ENCODE data around the gene SMCR8.

The SMCR8 gene

GRCh38 chr17:18320301-18320700 is 5.2 kb downstream of the SMCR8 start:
- H2AFZ ChIP-seq (ENCODE audit: low read length), result no peak overlapping the region
- H3K4me2 ChIP-seq (ENCODE audit: low read depth, low read length), result no peak overlapping the region
- H3K79me2 ChIP-seq (ENCODE audit: low read length), result peaks cover 84% of the 10 kb centered on the region
- H3F3A ChIP-seq (ENCODE audit: insufficient read depth, low read length), result peaks cover 14% of the 10 kb centered on the region
- no peaks in the 10 kb centered on the region for H3K9me3 ChIP-seq (replicated peaks; ENCODE audit: insufficient read depth, low read length)
- no peaks in the 10 kb centered on the region for H3K9me2 ChIP-seq (replicated peaks; ENCODE audit: insufficient read depth, low read length)
- H3K9ac ChIP-seq (ENCODE audit: low read length), result no peak overlapping the region
- H3K27me3 ChIP-seq (replicated peaks; ENCODE audit: insufficient read depth, low read length), result no peaks in the 10 kb centered on the region
- no peak for DNase-seq
- H3K4me3 ChIP-seq (ENCODE audit: low read length), result no peak overlapping the region
- peaks cover 50% of the 10 kb centered on the region for H3K4me1 ChIP-seq (ENCODE audit: low read length)
- TF ChIP-seq CTCF (IDR thresholded peaks at IDR 0.05; ENCODE audit: low read length) (no peak), EZH2phosphoT487 (IDR thresholded peaks at IDR 0.05; ENCODE audit: low read length) (no peak), EZH2 (optimal IDR thresholded peaks at IDR 0.05; ENCODE audit: low read depth, low read length) (no peak)
- H4K20me1 ChIP-seq (ENCODE audit: insufficient read depth, low read length), result 0 out of 2 replicates have a peak, but pooled peaks cover 4% of the 10 kb centered on the region
- H3K27ac ChIP-seq (ENCODE audit: low read length), result no peak overlapping the region
- H3K36me3 ChIP-seq (replicated peaks; ENCODE audit: insufficient read depth, low read length), result no peaks in the 10 kb centered on the region

GRCh38 chr17:18321309-18321708 is 6.2 kb downstream of the SMCR8 start:
- no peaks in the 10 kb centered on the region for H3K9me3 ChIP-seq (replicated peaks; ENCODE audit: insufficient read depth, low read length)
- no peaks in the 10 kb centered on the region for H3K27me3 ChIP-seq (replicated peaks; ENCODE audit: insufficient read depth, low read length)
- H3F3A ChIP-seq (ENCODE audit: insufficient read depth, low read length), result peaks cover 22% of the 10 kb centered on the region
- no peak overlapping the region for H3K9ac ChIP-seq (ENCODE audit: low read length)
- no peak overlapping the region for H3K4me2 ChIP-seq (ENCODE audit: low read depth, low read length)
- H3K36me3 ChIP-seq (replicated peaks; ENCODE audit: insufficient read depth, low read length), result no peaks in the 10 kb centered on the region
- peaks cover 48% of the 10 kb centered on the region for H3K4me1 ChIP-seq (ENCODE audit: low read length)
- H3K27ac ChIP-seq (ENCODE audit: low read length), result no peak overlapping the region
- 0 out of 2 replicates have a peak, but pooled peaks cover 4% of the 10 kb centered on the region for H4K20me1 ChIP-seq (ENCODE audit: insufficient read depth, low read length)
- peaks cover 74% of the 10 kb centered on the region for H3K79me2 ChIP-seq (ENCODE audit: low read length)
- no peak for DNase-seq
- no peaks in the 10 kb centered on the region for H3K9me2 ChIP-seq (replicated peaks; ENCODE audit: insufficient read depth, low read length)
- no peak overlapping the region for H3K4me3 ChIP-seq (ENCODE audit: low read length)
- H2AFZ ChIP-seq (ENCODE audit: low read length), result no peak overlapping the region
- TF ChIP-seq EZH2 (optimal IDR thresholded peaks at IDR 0.05; ENCODE audit: low read depth, low read length) (no peak), EZH2phosphoT487 (IDR thresholded peaks at IDR 0.05; ENCODE audit: low read length) (no peak), CTCF (IDR thresholded peaks at IDR 0.05; ENCODE audit: low read length) (no peak)

- Histone ChIP-seq H3K4me1 (ENCODE audit: low read length) (peaks cover 48% of the 10 kb centered on the region), H2AFZ (ENCODE audit: low read length) (no peak overlapping the region), H3K36me3 (replicated peaks; ENCODE audit: insufficient read depth, low read length) (no peaks in the 10 kb centered on the region), H3K79me2 (ENCODE audit: low read length) (peaks cover 65% of the 10 kb centered on the region), H3K9me2 (replicated peaks; ENCODE audit: insufficient read depth, low read length) (no peaks in the 10 kb centered on the region), H3F3A (ENCODE audit: insufficient read depth, low read length) (peaks cover 34% of the 10 kb centered on the region), H3K27ac (ENCODE audit: low read length) (no peak overlapping the region), H3K4me2 (ENCODE audit: low read depth, low read length) (no peak overlapping the region), H3K9me3 (replicated peaks; ENCODE audit: insufficient read depth, low read length) (no peaks in the 10 kb centered on the region), H3K9ac (ENCODE audit: low read length) (no peak overlapping the region), H4K20me1 (ENCODE audit: insufficient read depth, low read length) (0 out of 2 replicates have a peak, but pooled peaks cover 4% of the 10 kb centered on the region), H3K4me3 (ENCODE audit: low read length) (no peak overlapping the region), H3K27me3 (replicated peaks; ENCODE audit: insufficient read depth, low read length) (no peaks in the 10 kb centered on the region)
- no peak for DNase-seq
- no peak for TF ChIP-seq EZH2 (optimal IDR thresholded peaks at IDR 0.05; ENCODE audit: low read depth, low read length)
- TF ChIP-seq EZH2phosphoT487 (IDR thresholded peaks at IDR 0.05; ENCODE audit: low read length), result no peak
- no peak for TF ChIP-seq CTCF (IDR thresholded peaks at IDR 0.05; ENCODE audit: low read length)
Measured at GRCh38 chr17:18322522-18322921, 7.4 kb downstream of the SMCR8 start.

Measured in MM.1S (cell line).